AG09309 (cell line): ENCODE results near the gene TAS2R16.

Experiments used
- DNase-seq: peaks from one replicate; pipeline ENCODE4 v3.0.0-alpha.2; 2010; ENCODE audit warnings: low read depth
- H3K4me3 ChIP-seq: 2 replicates; pipeline ENCODE4 v1.5.1; 2011; ENCODE audit warnings: mild to moderate bottlenecking, low read depth, low read length, moderate library complexity; ENCODE audit not compliant: control insufficient read depth
- TF ChIP-seq, protein P1 (sequence below): IDR thresholded peaks from 2 replicates; pipeline ENCODE4 v1.5.1; 2011; ENCODE audit warnings: mild to moderate bottlenecking, low read depth, low read length, inconsistent platforms; ENCODE audit not compliant: insufficient read depth, control insufficient read depth; ENCODE audit errors: missing control alignments

TAS2R16 gene, protein sequence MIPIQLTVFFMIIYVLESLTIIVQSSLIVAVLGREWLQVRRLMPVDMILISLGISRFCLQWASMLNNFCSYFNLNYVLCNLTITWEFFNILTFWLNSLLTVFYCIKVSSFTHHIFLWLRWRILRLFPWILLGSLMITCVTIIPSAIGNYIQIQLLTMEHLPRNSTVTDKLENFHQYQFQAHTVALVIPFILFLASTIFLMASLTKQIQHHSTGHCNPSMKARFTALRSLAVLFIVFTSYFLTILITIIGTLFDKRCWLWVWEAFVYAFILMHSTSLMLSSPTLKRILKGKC

GRCh38 chr7:122995600-122995999 is at the start of gene TAS2R16:
Gene TAS2R16, minus strand, starts transcription at chr7:122995700. Its CDS starts 66 bp downstream, at chr7:122995634.
- no peak for DNase-seq
- no peak within 1 kb of the TSS for H3K4me3 ChIP-seq
- TF ChIP-seq, protein P1, sequence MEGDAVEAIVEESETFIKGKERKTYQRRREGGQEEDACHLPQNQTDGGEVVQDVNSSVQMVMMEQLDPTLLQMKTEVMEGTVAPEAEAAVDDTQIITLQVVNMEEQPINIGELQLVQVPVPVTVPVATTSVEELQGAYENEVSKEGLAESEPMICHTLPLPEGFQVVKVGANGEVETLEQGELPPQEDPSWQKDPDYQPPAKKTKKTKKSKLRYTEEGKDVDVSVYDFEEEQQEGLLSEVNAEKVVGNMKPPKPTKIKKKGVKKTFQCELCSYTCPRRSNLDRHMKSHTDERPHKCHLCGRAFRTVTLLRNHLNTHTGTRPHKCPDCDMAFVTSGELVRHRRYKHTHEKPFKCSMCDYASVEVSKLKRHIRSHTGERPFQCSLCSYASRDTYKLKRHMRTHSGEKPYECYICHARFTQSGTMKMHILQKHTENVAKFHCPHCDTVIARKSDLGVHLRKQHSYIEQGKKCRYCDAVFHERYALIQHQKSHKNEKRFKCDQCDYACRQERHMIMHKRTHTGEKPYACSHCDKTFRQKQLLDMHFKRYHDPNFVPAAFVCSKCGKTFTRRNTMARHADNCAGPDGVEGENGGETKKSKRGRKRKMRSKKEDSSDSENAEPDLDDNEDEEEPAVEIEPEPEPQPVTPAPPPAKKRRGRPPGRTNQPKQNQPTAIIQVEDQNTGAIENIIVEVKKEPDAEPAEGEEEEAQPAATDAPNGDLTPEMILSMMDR, result no peak

GRCh38 chr7:123043642-123044041 is 48.1 kb upstream of the TAS2R16 start:
- no peak overlapping the region for H3K4me3 ChIP-seq
- DNase-seq, result no peak
- TF ChIP-seq, protein P1, result no peak

DNA sequence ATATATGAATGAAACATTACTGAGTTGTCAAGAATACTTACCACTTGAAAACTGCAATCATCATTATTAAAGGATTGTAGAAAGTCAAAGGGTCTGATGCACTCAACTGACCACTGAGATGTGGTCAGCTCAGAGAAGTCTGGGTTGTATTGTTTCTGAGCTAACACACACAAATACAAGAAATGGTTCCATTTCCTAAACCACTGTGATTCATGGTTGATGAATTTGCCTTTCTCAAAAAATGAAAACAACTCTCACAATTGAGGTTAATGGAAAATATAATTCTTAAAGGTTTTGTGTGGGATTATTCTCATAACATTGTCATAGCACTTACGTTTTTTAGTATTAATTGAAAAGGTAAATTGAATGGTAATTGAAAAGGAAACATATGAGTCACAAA is 45.6 kb upstream of the TAS2R16 start:
- H3K4me3 ChIP-seq, result no peak overlapping the region
- TF ChIP-seq, protein P1, result no peak
- DNase-seq, result no peak

GRCh38 chr7:123039269-123039668 is 43.8 kb upstream of the TAS2R16 start:
- no peak overlapping the region for H3K4me3 ChIP-seq
- TF ChIP-seq, protein P1, result no peak
- no peak for DNase-seq

DNA sequence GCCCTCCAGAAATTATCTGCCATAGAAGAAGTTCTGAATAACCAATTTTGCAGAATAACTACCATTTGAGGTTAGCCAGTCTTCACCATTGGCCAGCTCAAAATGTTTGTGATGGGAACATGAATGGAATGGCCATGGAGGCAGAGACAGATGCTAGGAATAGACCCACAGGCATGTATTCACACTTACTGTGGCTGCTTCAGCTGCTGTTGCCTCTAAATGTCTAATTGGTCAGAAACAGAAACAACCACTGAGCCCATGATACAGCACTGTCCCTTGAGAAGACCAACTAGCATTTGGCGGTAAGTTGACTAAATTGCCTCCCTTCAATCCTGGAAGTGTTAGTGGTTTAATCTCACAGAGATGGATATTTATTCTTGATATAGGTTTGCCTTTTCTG is 38.6 kb upstream of the TAS2R16 start:
- TF ChIP-seq, protein P1, result no peak
- H3K4me3 ChIP-seq, result no peak overlapping the region

DNA sequence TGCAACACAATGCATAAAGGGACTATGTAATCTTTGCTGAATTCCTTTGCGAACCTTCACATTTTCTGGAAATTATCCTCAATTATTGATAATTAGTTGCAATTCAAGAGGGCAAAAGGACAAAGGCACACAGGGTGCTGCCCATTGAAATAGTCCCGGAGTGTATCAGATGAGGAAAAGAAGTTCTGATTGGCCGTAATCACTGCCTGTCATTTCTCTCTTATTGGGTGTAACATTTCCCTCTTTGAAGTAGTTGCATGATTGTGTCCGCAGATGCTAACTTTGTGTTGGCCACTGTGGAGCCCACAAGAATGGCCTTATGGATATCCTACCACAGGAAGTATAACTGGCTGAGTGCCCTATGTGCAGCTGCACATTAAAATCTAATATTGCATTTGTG is 35.1 kb upstream of the TAS2R16 start:
- no peak overlapping the region for H3K4me3 ChIP-seq
- TF ChIP-seq, protein P1, result no peak
- DNase-seq, result no peak

More for the DNA sequence above, 38.6 kb upstream of the TAS2R16 start:
- DNase-seq, result no peak

- H3K4me3 ChIP-seq, result no peak overlapping the region
- DNase-seq, result no peak
- TF ChIP-seq, protein P1, result no peak
These were observed 32.8 kb upstream of the TAS2R16 start for GRCh38 chr7:123028339-123028738.
